HepG2 (cell line): ENCODE measurements around the gene AZU1. TPM values are rescaled to one million over a fixed set of nuclear protein-coding genes. Genes with fewer than 3 reads are reported as not detected.

ENCODE experiments used
- MNT ChIP-seq: fragments of 450-650 bp; IDR thresholded peaks from 2 replicates; pipeline ENCODE4 v1.6.1; 2016
- NR2C2 ChIP-seq: sonication (generic); formaldehyde crosslinking; IDR thresholded peaks from 2 replicates; pipeline ENCODE4 v1.4.0; 2020; ENCODE audit warnings: missing genetic modification reagents, mild to moderate bottlenecking, moderate library complexity, borderline replicate concordance
- PAWR ChIP-seq: sonication (generic); formaldehyde crosslinking; IDR thresholded peaks from 2 replicates; pipeline ENCODE4 v1.4.0; 2020; ENCODE audit warnings: missing genetic modification reagents, mild to moderate bottlenecking, borderline replicate concordance
- PRDM15 ChIP-seq: sonication (generic); formaldehyde crosslinking; IDR thresholded peaks from 2 replicates; pipeline ENCODE4 v1.4.0; 2020; ENCODE audit warnings: missing genetic modification reagents
- RBM39 ChIP-seq: fragments of 200-400 bp; formaldehyde crosslinking; IDR thresholded peaks from one replicate; pipeline ENCODE4 v1.6.1; 2018; ENCODE audit warnings: antibody characterized with exemption, mild to moderate bottlenecking, low read depth, low read length; ENCODE audit not compliant: poor library complexity, severe bottlenecking
- SAP130 ChIP-seq: IDR thresholded peaks from 2 replicates; pipeline ENCODE4 v1.6.1; 2016; ENCODE audit warnings: low read depth
- SMC3 ChIP-seq: IDR thresholded peaks from 2 replicates; pipeline ENCODE4 v1.6.1; 2011; ENCODE audit warnings: low read length, improper control_type of control experiment
- ZNF180 ChIP-seq: sonication (generic); formaldehyde crosslinking; IDR thresholded peaks from 2 replicates; pipeline ENCODE4 v1.4.0; 2020; ENCODE audit warnings: low read depth, missing genetic modification reagents, borderline replicate concordance
- ZNF850 ChIP-seq: sonication (generic); formaldehyde crosslinking; conservative IDR thresholded peaks from 2 replicates; pipeline ENCODE4 v1.9.0; 2021; ENCODE audit warnings: mild to moderate bottlenecking, missing genetic modification reagents
- polyA plus RNA-seq, 8 experiments: library from polyadenylated mRNA; depleted of rRNA in 3 of 8; stranded (reverse) in 7 of 8; unstranded in 1 of 8; fragments of >200 nt; fragmentation: Illumina TruSeq in 4 of 8; extraction: Trizol in 4 of 8; gene quantifications; 2 replicates each; pipeline versions ENCODE4 v1.2.1 to v1.2.3, GENCODE V29; 2011 to 2016; ENCODE audit warnings: low read depth in 4 of 8, missing spikeins in 1 of 8, mixed read lengths in 1 of 8; ENCODE audit not compliant: insufficient read depth in 1 of 8
- total RNA-seq, 5 experiments: library from RNA; depleted of rRNA; stranded (reverse); fragments of >200 nt; fragmentation: Illumina TruSeq; extraction: Trizol; gene quantifications; 2 replicates each; pipeline ENCODE4 v1.2.3, GENCODE V29; 2016; ENCODE audit warnings: low read depth in 1 of 5
- TF ChIP-seq, protein P1 (sequence below): IDR thresholded peaks from 2 replicates; pipeline ENCODE4 v1.4.0; 2020; ENCODE audit warnings: mild to moderate bottlenecking, missing genetic modification reagents
- TF ChIP-seq, protein P2 (sequence below): sonication (generic); formaldehyde crosslinking; IDR thresholded peaks from 2 replicates; pipeline ENCODE4 v1.4.0; 2020; ENCODE audit warnings: missing genetic modification reagents, mild to moderate bottlenecking, borderline replicate concordance
- TF ChIP-seq, protein P3 (sequence below): sonication (generic); formaldehyde crosslinking; IDR thresholded peaks from 2 replicates; pipeline ENCODE4 v1.5.0; 2020; ENCODE audit warnings: missing genetic modification reagents, mild to moderate bottlenecking, borderline replicate concordance

Gene AZU1
- total and polyA plus RNA-seq, 2 of the 13 experiments (the other 11 are each of a cell fraction or from before 2014, with no cell fraction given) = not detected

DNA sequence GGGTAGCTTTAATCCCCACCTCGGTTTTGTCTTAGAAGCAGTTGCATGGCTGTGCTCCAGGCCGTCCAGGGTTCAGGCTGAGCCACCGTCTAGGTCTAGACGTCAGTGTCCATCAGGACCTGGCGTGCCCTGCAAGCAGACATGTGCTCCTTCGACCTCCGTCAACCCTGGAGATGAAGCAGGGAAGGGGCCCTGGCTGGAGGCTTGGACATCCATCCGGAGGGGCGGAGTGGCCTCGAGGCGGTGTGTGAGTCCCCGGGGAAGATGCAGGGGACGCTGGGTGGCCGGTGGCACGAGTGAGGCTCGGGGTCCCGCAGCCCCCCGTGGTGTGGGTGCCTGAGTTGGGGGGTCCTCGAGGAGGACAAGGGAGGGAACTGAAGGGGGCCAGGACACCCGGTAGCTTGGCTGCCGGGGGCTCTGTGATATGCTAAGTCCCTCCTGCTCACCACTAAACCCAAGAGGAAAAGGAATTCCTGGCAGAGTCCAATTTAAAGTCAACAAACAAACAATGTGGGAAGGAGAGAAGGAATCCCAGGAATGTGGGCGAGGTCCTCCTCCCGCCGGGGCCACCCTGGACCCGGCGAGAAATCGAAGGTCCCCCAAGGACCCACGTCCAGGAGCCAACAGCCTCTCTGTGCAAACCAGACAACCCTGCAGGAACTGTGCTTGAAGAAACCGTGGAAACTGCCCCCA is 45.3 kb upstream of the AZU1 start (continued):
- TF ChIP-seq, protein P1, sequence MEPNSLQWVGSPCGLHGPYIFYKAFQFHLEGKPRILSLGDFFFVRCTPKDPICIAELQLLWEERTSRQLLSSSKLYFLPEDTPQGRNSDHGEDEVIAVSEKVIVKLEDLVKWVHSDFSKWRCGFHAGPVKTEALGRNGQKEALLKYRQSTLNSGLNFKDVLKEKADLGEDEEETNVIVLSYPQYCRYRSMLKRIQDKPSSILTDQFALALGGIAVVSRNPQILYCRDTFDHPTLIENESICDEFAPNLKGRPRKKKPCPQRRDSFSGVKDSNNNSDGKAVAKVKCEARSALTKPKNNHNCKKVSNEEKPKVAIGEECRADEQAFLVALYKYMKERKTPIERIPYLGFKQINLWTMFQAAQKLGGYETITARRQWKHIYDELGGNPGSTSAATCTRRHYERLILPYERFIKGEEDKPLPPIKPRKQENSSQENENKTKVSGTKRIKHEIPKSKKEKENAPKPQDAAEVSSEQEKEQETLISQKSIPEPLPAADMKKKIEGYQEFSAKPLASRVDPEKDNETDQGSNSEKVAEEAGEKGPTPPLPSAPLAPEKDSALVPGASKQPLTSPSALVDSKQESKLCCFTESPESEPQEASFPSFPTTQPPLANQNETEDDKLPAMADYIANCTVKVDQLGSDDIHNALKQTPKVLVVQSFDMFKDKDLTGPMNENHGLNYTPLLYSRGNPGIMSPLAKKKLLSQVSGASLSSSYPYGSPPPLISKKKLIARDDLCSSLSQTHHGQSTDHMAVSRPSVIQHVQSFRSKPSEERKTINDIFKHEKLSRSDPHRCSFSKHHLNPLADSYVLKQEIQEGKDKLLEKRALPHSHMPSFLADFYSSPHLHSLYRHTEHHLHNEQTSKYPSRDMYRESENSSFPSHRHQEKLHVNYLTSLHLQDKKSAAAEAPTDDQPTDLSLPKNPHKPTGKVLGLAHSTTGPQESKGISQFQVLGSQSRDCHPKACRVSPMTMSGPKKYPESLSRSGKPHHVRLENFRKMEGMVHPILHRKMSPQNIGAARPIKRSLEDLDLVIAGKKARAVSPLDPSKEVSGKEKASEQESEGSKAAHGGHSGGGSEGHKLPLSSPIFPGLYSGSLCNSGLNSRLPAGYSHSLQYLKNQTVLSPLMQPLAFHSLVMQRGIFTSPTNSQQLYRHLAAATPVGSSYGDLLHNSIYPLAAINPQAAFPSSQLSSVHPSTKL (CRISPR knock-in tag) = peak; percentile 66
- no peak for TF ChIP-seq PAWR (CRISPR knock-in tag)
- TF ChIP-seq, protein P2, sequence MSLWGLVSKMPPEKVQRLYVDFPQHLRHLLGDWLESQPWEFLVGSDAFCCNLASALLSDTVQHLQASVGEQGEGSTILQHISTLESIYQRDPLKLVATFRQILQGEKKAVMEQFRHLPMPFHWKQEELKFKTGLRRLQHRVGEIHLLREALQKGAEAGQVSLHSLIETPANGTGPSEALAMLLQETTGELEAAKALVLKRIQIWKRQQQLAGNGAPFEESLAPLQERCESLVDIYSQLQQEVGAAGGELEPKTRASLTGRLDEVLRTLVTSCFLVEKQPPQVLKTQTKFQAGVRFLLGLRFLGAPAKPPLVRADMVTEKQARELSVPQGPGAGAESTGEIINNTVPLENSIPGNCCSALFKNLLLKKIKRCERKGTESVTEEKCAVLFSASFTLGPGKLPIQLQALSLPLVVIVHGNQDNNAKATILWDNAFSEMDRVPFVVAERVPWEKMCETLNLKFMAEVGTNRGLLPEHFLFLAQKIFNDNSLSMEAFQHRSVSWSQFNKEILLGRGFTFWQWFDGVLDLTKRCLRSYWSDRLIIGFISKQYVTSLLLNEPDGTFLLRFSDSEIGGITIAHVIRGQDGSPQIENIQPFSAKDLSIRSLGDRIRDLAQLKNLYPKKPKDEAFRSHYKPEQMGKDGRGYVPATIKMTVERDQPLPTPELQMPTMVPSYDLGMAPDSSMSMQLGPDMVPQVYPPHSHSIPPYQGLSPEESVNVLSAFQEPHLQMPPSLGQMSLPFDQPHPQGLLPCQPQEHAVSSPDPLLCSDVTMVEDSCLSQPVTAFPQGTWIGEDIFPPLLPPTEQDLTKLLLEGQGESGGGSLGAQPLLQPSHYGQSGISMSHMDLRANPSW (CRISPR knock-in tag) = no peak
- no peak for TF ChIP-seq ZNF180 (CRISPR knock-in tag)
- no peak for TF ChIP-seq NR2C2 (CRISPR knock-in tag)
- TF ChIP-seq SMC3 = no peak
- no peak for TF ChIP-seq ZNF850 (CRISPR knock-in tag)
- peak; percentile 60; the same call in 1 of the 2 replicates for TF ChIP-seq PRDM15 (CRISPR knock-in tag)
- TF ChIP-seq SAP130 (CRISPR knock-in tag) = peak; percentile 66
- TF ChIP-seq, protein P3, sequence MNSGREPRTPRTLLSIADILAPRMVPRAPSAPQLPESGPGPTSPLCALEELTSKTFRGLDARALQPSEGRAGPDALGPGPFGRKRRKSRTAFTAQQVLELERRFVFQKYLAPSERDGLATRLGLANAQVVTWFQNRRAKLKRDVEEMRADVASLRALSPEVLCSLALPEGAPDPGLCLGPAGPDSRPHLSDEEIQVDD (CRISPR knock-in tag) = no peak
- TF ChIP-seq MNT = no peak
- no peak for TF ChIP-seq RBM39
